DND-41 (cell line): ENCODE results near the gene RAMACL.

Experiments used
- ATAC-seq: fragments of 200-7000 bp; cut with Tn5 transposase; 3 replicates; pipeline ENCODE4 v1.9.1; 2021; ENCODE audit warnings: low read depth; ENCODE audit not compliant: insufficient read depth
- DNase-seq: peaks from one replicate; pipeline ENCODE4 v3.0.0-alpha.2; 2020
- H2AFZ ChIP-seq: 2 replicates; pipeline ENCODE4 v1.6.0; 2012; ENCODE audit warnings: low read depth, low read length
- H3K27ac ChIP-seq: 2 replicates; pipeline ENCODE4 v1.5.1; 2012; ENCODE audit warnings: low read length, inconsistent platforms
- H3K27me3 ChIP-seq: fragments of 200-600 bp; sonication (generic); 2 replicates; pipeline ENCODE4 v1.6.0; 2012; ENCODE audit warnings: low read length, mild to moderate bottlenecking, inconsistent platforms; ENCODE audit not compliant: insufficient read depth, poor library complexity
- H3K36me3 ChIP-seq: 2 replicates; pipeline ENCODE4 v1.5.1; 2012; ENCODE audit warnings: low read length, inconsistent platforms; ENCODE audit not compliant: insufficient read depth
- H3K4me1 ChIP-seq: 2 replicates; pipeline ENCODE4 v1.5.1; 2012; ENCODE audit warnings: mild to moderate bottlenecking, low read length; ENCODE audit not compliant: insufficient read depth
- H3K4me2 ChIP-seq: 2 replicates; pipeline ENCODE4 v1.6.0; 2012; ENCODE audit warnings: mild to moderate bottlenecking, moderate library complexity, low read length, inconsistent platforms; ENCODE audit not compliant: insufficient read depth
- H3K4me3 ChIP-seq, 2 experiments: fragments of 200-600 bp in 1 of 2; shearing (Covaris generic) in 1 of 2; 2 replicates each; pipeline ENCODE4 v1.5.1; 2012 to 2016; ENCODE audit warnings: inconsistent platforms in 2 of 2, low read length in 2 of 2, mild to moderate bottlenecking in 2 of 2, low read depth in 1 of 2, moderate library complexity in 1 of 2
- H3K79me2 ChIP-seq: 2 replicates; pipeline ENCODE4 v1.6.0; 2012; ENCODE audit warnings: low read length, inconsistent platforms; ENCODE audit not compliant: insufficient read depth
- H3K9ac ChIP-seq: 2 replicates; pipeline ENCODE4 v1.6.0; 2012; ENCODE audit warnings: low read depth, mild to moderate bottlenecking, inconsistent platforms, low read length, moderate library complexity
- H3K9me3 ChIP-seq: 2 replicates; pipeline ENCODE4 v1.5.1; 2012; ENCODE audit warnings: low read length, moderate library complexity, mild to moderate bottlenecking, inconsistent platforms; ENCODE audit not compliant: insufficient read depth, severe bottlenecking
- H4K20me1 ChIP-seq: 2 replicates; pipeline ENCODE4 v1.6.0; 2012; ENCODE audit warnings: low read length; ENCODE audit not compliant: insufficient read depth
- CTCF ChIP-seq: IDR thresholded peaks from 2 replicates; pipeline ENCODE4 v1.5.1; 2012; ENCODE audit warnings: borderline replicate concordance, low read length, moderate library complexity, mild to moderate bottlenecking; ENCODE audit not compliant: poor library complexity, severe bottlenecking; ENCODE audit errors: extremely low read depth
- EZH2 ChIP-seq: IDR thresholded peaks from 3 replicates; pipeline ENCODE4 v1.6.1; 2012; ENCODE audit warnings: borderline replicate concordance, low read depth, mild to moderate bottlenecking, moderate library complexity, low read length, inconsistent platforms; ENCODE audit not compliant: severe bottlenecking

RAMACL gene

GRCh38 chr6:166604911-166605310 lies 18.4 kb upstream of the RAMACL start:
- Histone ChIP-seq H3K4me3 (no peak overlapping the region), H3K27ac (no peak overlapping the region), H3K27me3 (no peaks in the 10 kb centered on the region), H3K9ac (no peak overlapping the region), H3K9me3 (no peaks in the 10 kb centered on the region), H3K36me3 (no peaks in the 10 kb centered on the region), H3K4me2 (no peak overlapping the region), H2AFZ (no peak overlapping the region), H3K79me2 (no peaks in the 10 kb centered on the region), H3K4me1 (no peaks in the 10 kb centered on the region), H4K20me1 (no peaks in the 10 kb centered on the region)
- no peak for TF ChIP-seq EZH2
- TF ChIP-seq CTCF, result no peak
- DNase-seq (no peak), ATAC-seq (no peak)

GRCh38 chr6:166604328-166604727 lies 17.9 kb upstream of the RAMACL start:
- Histone ChIP-seq H3K27me3 (no peaks in the 10 kb centered on the region), H3K4me1 (no peaks in the 10 kb centered on the region), H3K4me3 (no peak overlapping the region), H3K36me3 (no peaks in the 10 kb centered on the region), H3K9ac (no peak overlapping the region), H3K27ac (no peak overlapping the region), H3K79me2 (no peaks in the 10 kb centered on the region), H2AFZ (no peak overlapping the region), H3K9me3 (no peaks in the 10 kb centered on the region), H4K20me1 (no peaks in the 10 kb centered on the region), H3K4me2 (no peak overlapping the region)
- no peak for TF ChIP-seq EZH2
- no peak for TF ChIP-seq CTCF
- no peak for ATAC-seq
- DNase-seq, result no peak

- Histone ChIP-seq H3K4me3 (no peak overlapping the region), H3K27me3 (no peaks in the 10 kb centered on the region), H3K36me3 (no peaks in the 10 kb centered on the region), H3K4me2 (no peak overlapping the region), H3K79me2 (no peaks in the 10 kb centered on the region), H3K9ac (no peak overlapping the region), H3K4me1 (no peaks in the 10 kb centered on the region), H2AFZ (no peak overlapping the region), H4K20me1 (no peaks in the 10 kb centered on the region), H3K9me3 (no peaks in the 10 kb centered on the region), H3K27ac (no peak overlapping the region)
- DNase-seq (no peak), ATAC-seq (no peak)
- TF ChIP-seq EZH2 (no peak), CTCF (no peak)
Observed at GRCh38 chr6:166603043-166603690, 16.7 kb upstream of the RAMACL start.
